ENCODE measurements around the gene PRPH. TPM values are rescaled to one million over a fixed set of nuclear protein-coding genes. Genes with fewer than 3 reads are reported as not detected.

The PRPH gene
- total and polyA plus RNA-seq, 9 of the 15 experiments (the other 6 are each of a cell fraction or from before 2014, with no cell fraction given): 0.27 to 1.9 (median 1.3) TPM; not detected in 1

DNA sequence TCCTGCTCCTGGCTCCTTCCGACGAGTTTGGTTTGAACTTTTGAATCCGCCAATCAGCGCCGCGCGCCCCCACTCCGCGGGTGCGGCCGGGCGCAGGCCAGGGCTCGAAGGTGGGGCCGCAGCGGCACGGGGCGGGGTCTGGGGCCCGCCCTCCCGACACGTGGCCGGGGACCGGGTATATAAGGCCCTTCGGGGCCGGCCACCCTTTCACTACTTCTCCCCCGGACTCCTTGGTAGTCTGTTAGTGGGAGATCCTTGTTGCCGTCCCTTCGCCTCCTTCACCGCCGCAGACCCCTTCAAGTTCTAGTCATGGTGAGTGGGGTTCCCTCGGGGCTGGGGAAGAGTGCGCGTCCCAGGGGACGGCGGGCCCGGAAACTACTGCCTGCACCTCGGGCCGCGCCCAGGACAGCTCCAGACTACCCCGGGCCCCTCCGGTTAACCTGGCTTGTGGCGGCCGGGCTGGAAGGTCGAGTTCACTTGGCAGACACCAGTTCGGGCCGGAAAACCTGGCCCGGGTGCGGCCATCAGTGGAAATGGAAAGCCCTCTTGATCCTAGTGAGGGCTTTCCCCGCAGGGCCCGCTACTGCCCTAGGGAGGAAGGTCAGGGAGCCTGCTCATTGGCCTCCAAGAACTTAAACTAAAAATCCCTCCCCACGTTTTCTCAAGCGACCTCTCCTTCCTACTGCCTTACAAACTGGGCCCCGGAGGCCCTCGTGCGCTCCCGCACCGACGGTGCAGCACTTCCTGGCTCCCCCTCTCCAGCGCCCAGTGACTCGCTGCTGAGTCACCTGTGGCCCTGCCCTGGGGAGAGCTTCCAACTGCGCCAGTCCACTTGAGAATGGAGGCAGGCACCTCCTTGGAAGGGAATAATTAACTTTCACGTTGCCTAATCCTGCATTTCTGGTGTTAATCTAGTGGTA is 29.8 kb upstream of the PRPH start, which contains the start of gene TUBA1C (continued):
- peak in 1 of 2 experiments; percentile 90; a peak in 2 of 4 replicates for TF ChIP-seq ZMIZ1 (IDR thresholded peaks at IDR 0.05; ENCODE audit: low read depth in 2 of 2, low read length in 2 of 2)
- TF ChIP-seq, protein P1, sequence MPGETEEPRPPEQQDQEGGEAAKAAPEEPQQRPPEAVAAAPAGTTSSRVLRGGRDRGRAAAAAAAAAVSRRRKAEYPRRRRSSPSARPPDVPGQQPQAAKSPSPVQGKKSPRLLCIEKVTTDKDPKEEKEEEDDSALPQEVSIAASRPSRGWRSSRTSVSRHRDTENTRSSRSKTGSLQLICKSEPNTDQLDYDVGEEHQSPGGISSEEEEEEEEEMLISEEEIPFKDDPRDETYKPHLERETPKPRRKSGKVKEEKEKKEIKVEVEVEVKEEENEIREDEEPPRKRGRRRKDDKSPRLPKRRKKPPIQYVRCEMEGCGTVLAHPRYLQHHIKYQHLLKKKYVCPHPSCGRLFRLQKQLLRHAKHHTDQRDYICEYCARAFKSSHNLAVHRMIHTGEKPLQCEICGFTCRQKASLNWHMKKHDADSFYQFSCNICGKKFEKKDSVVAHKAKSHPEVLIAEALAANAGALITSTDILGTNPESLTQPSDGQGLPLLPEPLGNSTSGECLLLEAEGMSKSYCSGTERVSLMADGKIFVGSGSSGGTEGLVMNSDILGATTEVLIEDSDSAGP (CRISPR knock-in tag; IDR thresholded peaks at IDR 0.05): peak; percentile 31; the same call in 1 of the 2 replicates
- peak; percentile 99 for TF ChIP-seq FOSL1 (tag; conservative IDR thresholded peaks at IDR 0.05)
- peak; percentile 100 for TF ChIP-seq KAT7 (CRISPR knock-in tag; IDR thresholded peaks at IDR 0.05; ENCODE audit: borderline replicate concordance)
- TF ChIP-seq ARID2 (IDR thresholded peaks at IDR 0.05): no peak
- no peak; the same call in 1 of the 2 replicates for TF ChIP-seq ZNF175 (CRISPR knock-in tag; IDR thresholded peaks at IDR 0.05; ENCODE audit: low read depth)
- peak; percentile 10 to 11; a peak in 1 of 4 replicates for TF ChIP-seq RAD21 (CRISPR knock-in tag; conservative IDR thresholded peaks at IDR 0.05 in 1 of 2, IDR thresholded peaks at IDR 0.05 in 1 of 2)
- TF ChIP-seq CTBP1 (IDR thresholded peaks at IDR 0.05; ENCODE audit: borderline replicate concordance): 0 out of 2 replicates have a peak, but pooled peaks have one; percentile 60
- TF ChIP-seq ZNF232 (CRISPR knock-in tag; IDR thresholded peaks at IDR 0.05): peak; percentile 55; the same call in 1 of the 2 replicates
- TF ChIP-seq GATAD2A (IDR thresholded peaks at IDR 0.05): no peak
- peak; percentile 76; the same call in 1 of the 2 replicates for TF ChIP-seq ZBED1 (IDR thresholded peaks at IDR 0.05)
- no peak for TF ChIP-seq ATF4 (CRISPR knock-in tag; IDR thresholded peaks at IDR 0.05)
- 0 out of 2 replicates have a peak, but pooled peaks have one; percentile 70 for TF ChIP-seq HDAC6 (IDR thresholded peaks at IDR 0.05; ENCODE audit: low read depth, low read length)
- TF ChIP-seq RNF2 (IDR thresholded peaks at IDR 0.05): peak; percentile 11
- peak; percentile 85 to 92 for TF ChIP-seq MLLT1 (IDR thresholded peaks at IDR 0.05)
- TF ChIP-seq SMARCA4 (IDR thresholded peaks at IDR 0.05): peak; percentile 59
- TF ChIP-seq NFRKB (IDR thresholded peaks at IDR 0.05; ENCODE audit: low read depth): peak; percentile 67; the same call in 1 of the 2 replicates
- no peak for TF ChIP-seq CBFA2T3 (IDR thresholded peaks at IDR 0.05)
- TF ChIP-seq, protein P2, sequence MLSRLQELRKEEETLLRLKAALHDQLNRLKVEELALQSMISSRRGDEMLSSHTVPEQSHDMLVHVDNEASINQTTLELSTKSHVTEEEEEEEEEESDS (CRISPR knock-in tag; IDR thresholded peaks at IDR 0.05): no peak
- no peak for TF ChIP-seq HDGF (IDR thresholded peaks at IDR 0.05)

Data from K562 (cell line).